ENCODE data around the gene ASRGL1.
"Not testable (repeated sequence)": the region's sequence is repeated elsewhere in the genome, so short reads cannot be mapped to it uniquely, and the experiment has no call there.

Gene ASRGL1

DNA sequence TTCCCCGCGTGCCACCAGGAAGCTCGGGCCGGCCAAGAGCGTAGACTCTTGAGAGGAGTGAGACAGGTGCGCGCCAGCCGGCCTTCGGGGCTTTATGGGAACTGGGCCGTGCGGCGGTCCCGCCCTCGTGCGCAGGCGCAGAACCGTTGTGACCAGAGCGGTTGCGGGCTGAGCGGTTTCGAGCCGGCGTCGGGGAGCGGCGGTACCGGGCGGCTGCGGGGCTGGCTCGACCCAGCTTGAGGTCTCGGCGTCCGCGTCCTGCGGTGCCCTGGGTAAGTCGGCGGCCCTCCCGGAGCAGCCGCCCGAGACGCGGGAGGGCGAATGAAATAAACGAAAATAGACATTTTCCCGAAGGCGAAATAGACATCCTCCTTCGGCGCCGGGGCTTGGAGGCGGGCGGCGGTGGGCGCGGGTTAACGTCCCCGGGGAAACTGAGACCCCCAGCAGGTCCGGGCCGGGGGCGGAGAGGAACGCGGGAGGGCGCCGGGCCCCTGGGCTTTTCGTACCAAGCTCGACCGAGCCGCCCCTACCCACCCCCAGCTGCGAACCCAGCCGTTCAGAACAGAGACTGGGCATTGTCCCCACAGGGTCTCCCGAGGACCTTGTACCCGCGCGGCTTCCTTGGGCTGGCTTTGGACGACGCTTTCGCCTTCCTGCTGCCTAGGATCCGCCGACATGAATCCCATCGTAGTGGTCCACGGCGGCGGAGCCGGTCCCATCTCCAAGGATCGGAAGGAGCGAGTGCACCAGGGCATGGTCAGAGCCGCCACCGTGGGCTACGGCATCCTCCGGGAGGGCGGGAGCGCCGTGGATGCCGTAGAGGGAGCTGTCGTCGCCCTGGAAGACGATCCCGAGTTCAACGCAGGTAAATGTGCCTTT is at the start of gene ASRGL1:
TSS of gene ASRGL1 (plus strand) at position 146 of the 879 bp plus-strand sequence. CDS start at position 676, 530 bp downstream.
- peak; percentile 78 for DNase-seq

DNA sequence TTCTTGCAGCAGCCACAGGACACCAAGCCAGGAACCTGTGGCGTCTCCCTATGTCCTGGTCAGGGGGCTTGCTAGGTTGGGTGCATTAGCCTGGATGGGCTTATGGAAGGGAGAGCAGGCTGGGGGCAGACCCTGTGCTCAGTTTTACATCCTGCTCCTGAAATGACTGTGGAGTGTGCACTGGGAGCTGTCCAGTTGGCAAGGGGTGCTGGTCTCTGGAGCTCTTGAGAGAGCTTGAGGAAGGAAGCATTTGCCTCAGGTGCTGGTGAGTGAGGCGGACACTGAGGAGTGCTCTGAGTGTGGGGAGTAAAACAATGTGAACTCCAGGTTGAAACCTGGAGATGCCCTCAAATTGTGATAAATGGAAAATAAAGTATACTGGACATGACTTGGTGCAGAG is 41.7 kb upstream of the ASRGL1 start:
- DNase-seq, result no peak

DNA sequence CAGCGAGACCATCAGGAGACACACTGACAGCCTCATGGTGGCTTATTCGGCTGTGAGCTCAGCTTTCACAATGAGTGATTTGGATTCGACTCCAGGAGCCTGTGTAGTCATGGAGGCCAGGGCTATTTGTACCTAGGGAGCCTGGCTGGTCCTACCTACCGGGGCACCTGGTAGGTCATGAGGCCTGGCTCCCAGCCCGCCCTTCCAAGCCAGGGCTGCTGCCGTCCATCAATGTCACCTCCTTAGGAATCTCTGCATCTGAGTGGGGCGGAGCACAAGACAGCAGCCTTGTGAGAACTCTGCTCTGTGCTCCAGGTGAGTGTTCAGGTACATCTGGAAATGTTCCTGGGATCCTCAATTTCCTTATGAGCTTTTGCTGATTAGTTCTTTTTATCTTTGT is 38.3 kb upstream of the ASRGL1 start, which contains the start of gene SCGB1D4:
TSS of gene SCGB1D4 (minus strand) at position 101 of the 400 bp plus-strand sequence. CDS start at position 36, 65 bp downstream.
- DNase-seq, result no peak

DNA sequence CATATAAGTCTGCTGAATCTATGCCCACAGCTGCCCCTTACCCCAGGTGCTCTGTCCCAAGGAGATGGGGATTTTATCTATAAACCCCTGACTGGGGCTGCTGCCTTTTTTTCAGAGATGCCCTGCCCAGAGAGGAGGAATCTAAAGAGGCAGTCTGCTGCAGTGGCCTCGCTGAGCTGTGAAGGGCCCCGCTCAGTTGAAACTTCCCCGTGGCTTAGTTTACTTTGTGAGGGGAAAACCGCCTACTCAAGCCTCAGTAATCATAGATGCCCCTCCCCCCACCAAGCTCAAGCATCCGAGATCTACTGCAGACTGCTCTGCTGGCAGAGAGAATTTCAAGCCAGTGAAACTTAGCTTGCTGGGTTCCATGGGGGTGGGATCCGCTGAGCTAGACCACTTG is 31.0 kb upstream of the ASRGL1 start:
- no peak for DNase-seq

DNA sequence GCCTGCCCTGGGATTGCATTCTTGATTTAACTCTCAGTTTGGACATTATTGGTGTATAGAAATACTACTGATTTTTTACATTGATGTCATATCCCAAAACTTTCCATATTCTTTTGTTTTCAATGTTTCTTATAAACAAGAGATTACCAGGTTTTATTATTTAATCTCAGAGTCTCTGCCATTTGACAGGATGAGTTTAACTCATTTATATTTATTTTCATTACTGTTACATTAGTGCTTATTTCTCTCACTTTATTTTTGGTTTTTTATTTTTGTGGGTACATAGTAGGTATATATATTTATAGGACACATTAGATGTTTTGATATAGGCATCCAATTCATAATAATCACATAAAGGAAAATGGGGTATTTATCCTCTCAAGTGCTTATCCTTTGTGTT is 29.3 kb upstream of the ASRGL1 start:
- DNase-seq, result no peak

DNA sequence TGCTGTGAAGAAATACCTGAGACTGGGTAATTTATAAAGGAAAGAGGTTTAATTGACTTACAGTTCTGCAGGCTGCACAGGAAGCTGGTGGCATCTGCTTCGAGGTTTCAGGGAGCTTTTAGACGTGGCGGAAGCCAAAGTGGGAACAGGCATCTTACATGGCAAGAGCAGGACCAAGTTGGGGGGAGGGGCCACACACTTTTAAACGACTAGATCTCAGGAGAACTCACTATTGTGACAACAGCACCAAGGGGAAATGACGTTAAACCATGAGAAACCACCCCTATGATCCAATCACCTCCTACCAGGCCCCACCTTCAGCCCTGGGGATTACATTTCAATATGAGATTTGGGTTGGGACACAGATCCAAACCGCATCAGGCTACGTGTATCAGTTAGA is 27.3 kb upstream of the ASRGL1 start:
- no peak for DNase-seq

DNA sequence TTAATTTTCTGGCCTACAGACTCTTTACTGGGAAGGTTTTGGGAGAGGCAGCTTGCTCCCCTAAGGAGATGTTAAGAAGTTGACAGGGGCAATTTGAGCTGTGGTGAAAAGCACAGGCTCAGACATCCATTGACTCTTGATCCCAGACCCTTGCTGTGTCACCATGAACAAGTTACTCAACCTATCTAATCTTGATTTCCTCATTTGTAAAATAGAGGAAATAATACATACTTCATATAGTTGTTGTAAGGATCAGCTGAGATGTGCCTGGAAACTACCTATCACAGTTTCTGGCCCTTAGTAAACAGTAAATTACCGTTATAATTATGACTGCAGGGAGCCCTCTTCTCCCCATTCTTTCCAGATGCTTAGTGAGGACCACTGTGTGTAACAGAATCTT is 21.8 kb upstream of the ASRGL1 start:
- DNase-seq, result no peak

DNA sequence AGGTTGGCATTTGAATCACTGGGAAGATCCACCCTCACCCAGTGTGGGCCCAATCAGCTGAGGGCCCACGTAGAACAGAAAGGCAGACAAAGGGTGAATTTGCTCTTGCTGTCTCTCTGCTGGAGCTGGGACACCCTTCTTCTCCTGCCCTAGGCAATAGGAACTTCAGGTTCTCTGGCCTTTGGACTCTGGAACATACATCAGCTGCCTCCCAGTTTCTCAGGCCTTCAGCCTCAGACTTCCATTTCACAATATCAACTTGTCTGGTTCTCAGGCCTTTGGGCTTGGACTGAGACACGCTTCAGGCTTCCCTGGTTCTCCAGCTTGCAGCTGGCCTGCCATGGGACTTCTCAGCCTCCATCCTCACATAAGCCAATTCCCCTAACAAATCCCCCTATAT is 14.7 kb upstream of the ASRGL1 start:
- no peak for DNase-seq

DNA sequence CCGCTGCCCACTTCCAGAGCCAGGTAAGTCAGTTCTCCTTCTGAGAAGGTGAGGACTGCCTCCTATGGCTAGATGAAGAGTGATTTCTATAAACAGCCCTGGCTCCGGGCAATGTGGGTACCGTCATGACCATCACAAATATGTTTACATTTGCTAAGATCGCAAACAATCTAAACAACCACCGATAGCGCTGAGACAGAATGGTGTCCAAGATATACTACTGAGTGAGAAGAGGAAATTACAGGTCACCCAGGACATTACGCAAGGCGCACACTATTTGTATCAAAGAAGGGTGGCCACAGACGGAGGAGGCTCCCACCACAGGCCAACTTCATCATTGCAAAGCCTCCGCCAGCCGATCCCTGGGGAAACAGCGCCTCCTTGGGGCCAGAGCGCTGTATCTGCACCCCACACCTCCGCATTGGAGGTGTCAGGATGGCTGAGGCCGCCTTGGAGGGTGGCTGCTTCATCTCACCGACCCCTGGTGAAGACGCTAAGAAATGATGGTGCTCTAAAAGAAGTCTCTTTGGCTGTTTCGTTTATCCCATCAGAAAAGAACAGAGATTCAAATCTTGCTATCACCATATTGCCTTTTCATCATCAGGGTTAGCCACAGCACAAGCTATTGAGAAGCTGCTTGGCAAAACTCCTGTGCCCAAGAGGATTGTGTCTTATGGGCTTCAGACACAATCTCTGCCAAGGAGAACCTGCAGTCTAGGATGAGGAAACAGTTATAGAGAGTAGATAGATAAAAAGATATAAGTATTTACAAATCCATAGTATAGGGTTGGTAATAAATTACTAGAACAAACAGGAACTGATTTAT is 12.3 kb upstream of the ASRGL1 start:
- peak; percentile 62 for DNase-seq

DNA sequence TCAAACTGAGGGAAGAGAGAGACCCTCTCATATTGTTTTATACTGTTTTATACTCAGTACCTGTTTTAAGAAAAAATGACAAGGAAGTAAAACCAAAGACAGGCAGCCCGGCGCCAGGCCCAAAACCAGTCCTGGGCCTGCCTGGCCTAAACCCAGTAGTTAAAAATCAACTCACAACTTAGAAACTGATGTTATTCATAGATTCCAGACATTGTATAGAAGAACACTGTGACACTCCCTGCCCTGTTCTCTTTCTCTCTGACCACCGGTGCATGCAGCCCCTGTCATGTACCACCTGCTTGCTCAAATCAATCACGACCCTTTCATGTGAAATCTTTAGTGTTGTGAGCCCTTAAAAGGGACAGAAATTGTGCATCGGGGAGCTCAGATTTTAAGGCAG is 11.5 kb upstream of the ASRGL1 start:
- DNase-seq, result not testable (repeated sequence)

DNA sequence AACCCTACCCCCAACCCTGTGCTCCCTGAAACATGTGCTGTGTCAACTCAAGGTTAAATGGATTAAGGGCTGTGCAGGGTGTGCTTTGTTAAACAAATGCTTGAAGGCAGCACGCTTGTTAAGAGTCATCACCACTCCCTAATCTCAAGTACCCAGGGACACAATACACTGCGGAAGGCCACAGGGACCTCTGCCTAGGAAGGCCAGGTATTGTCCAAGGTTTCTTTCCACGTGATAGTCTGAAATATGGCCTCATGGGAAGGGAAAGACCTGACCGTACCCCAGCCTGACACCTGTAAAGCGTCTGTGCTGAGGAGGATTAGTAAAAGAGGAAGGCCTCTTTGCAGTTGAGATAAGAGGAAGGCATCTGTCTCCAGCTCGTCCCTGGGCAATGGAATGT is 10.5 kb upstream of the ASRGL1 start:
- DNase-seq, result not testable (repeated sequence)

DNA sequence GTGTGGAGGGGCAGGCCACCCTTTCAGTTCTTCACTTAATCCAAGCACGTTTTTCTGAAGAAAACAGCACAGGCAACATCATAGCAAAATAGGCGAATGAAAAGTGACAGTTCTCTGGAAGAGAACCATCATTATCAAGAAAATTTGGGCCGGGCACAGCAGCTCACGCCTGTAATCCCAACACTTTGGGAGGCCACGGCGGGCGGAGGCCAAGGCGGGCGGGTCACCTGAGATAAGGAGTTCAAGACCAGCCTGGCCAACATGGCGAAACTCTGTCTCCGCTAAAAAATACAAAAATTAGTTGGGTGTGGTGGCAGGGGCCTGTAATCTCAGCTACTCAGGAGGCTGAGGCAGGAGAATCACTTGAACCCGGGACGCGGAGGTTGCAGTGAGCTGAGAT is 9.7 kb upstream of the ASRGL1 start:
- not testable (repeated sequence) for DNase-seq

DNA sequence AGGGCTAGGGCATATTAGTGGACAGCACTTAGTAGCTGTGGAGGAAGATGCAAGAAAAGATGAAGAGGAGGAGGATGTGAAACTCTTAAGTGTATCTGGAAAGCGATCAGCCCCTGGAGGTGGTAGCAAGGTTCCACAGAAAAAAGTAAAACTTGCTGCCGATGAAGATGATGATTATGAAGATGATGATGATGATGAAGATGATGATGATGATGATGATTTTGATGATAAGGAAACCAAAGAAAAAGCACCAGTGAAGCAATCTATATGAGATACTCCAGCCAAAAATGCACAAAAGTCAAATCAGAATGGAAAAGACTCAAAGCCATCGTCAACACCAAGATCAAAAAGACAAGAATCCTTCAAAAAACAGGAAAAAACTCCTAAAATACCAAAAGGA is 6.0 kb upstream of the ASRGL1 start:
- DNase-seq, result not testable (repeated sequence)

DNA sequence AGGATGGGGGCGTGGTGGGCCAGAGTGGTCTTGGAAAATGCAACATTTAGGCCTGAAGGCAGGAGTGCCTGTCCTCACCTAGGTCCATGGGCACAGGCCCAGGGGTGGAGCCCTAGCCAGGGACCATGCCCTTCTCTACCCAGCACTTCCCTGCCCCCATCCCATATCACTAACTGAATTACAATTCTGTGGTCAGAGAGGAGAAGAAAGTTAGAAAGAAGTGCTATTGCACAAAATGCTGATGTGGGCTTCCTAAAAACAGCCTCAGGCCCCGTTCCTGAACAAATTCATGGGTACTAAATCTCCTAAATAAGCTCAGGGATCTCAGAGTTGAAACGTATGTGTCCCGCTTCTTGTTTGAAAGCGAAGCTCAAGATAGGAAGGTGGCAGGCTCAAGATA is 3.5 kb upstream of the ASRGL1 start:
- DNase-seq, result no peak

DNA sequence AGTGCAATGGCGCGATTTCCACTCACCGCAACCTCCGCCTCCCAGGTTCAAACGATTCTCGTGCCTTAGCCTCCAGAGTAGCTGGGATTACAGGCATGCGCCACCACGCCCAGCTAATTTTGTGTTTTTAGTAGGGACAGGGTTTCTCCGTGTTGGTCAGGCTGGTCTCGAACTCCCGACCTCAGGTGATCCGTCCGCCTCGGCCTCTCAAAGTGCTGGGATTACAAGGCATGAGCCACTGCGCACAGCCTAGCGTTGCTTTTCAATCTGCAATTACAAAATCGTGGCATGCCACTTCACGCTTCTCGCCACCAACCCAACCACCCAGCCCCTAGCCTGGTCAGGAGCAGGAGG is 322 bp upstream of the ASRGL1 start:
- not testable (repeated sequence) for DNase-seq

DNA sequence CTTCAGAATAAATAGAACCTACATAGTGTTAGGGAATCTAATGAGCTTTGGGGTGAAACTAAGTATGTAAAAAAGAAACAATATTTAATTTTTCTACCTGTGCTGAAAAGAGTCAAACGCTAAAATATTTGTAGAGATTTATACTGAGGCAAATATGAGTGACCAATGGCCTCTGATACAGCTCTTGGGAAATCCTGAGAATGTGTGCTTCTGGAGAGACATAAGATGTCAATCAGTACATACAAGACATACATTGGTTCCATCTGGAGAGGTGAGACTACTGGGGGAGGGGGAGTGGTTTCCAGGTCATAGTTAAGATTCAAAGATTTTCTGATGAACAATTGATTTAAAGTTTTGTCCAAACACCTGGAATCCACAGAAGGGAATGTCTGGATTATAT is 970 bp downstream of the ASRGL1 start:
- DNase-seq, result no peak

DNA sequence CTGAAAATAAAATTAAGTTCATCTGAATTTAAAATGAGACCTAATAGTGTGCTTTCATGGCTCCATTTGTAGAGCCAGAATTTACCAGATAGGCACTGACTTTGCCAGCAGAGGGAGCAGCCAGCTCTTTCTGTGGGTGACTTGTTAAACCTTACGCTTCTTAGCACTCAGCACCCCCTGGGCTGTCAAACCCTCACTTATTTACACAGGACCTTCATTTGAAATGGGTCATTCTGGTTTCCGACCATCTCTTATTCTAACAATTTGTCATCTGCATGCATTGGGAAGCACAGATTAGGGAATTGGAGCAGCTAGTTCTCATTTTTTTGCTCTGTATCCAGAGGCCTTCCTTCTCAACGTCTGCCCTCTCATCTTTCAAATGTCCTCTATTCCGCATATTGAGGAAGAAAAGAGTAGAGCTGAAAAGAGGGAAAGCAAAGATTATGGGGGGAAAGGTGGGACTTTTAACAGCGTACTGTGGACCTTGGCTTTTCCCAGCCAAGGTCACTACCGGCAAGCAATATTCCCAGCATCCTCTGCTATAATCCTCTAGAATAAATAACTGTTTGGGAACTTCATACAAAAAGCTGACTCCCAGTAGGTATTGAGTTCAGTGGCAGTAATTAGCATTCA is 3.1 kb downstream of the ASRGL1 start:
- DNase-seq, result peak; percentile 71

DNA sequence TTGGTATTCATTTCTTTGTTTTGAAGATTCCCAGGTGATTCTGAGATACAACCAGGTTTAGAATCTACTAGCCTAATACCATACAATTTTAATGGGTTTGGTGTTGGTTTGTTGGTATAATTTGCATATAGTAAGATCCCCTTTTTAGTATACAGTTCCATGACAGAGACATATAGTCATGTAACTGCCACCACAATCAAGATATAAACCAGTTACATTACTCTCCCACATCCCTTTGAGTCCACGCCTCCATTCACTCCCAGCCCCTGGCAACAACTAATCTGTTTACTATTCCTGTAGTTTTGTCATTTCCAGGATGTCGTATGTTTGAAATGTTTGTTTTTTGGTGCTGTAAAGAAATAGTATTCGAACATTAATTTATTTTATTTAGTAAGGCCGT is 4.3 kb downstream of the ASRGL1 start:
- DNase-seq, result no peak

DNA sequence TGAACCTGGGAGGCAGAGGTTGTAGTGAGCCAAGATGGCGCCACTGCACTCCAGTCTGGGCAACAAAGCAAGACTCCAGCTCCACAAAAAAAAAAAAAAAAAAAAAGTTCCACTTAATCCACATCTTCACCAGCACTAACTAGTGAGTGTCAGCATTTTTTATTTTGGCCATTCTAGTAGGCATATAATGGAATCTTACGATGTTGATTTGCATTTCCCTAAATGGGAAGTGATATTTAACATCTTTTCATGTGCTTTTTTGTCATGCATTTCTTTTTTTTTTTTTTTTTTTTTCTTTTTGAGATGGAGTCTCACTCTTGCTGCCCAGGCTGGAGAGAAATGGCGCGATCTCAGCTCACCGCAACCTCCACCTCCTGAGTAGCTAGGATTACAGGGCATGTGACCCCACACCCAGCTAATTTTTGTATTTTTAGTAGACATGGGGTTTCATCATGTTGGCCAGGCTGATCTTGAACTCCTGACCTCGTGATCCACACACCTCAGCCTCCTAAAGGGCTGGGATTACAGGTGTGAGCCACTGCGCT is 6.5 kb downstream of the ASRGL1 start:
- not testable (repeated sequence) for DNase-seq

DNA sequence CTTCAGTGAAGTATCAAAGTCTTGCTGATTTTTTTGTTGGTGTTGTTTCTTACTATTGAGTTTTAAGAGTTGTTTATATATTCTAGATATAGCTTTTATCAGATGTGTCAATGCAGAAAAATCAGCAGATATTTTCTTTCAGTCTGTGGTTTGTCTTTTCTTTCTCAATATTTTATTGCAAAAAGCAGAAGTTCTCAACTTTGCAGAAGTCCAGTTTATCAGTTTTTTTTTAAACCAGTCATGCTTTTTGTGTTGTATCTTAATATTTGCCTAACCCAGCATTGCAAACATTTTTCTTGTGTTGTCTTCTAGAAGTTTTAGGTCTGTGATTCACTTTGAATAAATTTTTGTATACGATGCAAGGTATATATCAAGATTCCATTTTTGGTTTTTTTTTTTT is 7.0 kb downstream of the ASRGL1 start:
- DNase-seq, result no peak

DNA sequence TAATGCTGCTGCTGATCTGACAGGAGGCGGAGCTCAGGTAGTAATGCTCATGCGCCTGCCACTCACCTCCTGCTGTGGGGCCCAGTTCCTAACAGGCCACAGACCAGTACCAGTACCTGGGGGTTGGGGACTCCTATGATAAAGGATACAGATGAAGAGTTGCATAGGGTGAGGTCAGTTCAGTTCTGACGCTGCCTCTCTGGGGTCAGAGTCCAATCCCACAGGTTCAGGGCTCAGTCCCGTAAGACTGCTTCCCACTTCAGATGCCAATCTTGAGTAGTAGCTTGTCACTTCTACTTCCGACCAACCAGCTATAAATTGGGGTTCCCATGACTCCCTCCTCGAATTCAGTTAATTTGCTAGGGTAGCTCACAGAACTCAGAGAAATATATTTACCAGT is 8.6 kb downstream of the ASRGL1 start:
- DNase-seq, result no peak

DNA sequence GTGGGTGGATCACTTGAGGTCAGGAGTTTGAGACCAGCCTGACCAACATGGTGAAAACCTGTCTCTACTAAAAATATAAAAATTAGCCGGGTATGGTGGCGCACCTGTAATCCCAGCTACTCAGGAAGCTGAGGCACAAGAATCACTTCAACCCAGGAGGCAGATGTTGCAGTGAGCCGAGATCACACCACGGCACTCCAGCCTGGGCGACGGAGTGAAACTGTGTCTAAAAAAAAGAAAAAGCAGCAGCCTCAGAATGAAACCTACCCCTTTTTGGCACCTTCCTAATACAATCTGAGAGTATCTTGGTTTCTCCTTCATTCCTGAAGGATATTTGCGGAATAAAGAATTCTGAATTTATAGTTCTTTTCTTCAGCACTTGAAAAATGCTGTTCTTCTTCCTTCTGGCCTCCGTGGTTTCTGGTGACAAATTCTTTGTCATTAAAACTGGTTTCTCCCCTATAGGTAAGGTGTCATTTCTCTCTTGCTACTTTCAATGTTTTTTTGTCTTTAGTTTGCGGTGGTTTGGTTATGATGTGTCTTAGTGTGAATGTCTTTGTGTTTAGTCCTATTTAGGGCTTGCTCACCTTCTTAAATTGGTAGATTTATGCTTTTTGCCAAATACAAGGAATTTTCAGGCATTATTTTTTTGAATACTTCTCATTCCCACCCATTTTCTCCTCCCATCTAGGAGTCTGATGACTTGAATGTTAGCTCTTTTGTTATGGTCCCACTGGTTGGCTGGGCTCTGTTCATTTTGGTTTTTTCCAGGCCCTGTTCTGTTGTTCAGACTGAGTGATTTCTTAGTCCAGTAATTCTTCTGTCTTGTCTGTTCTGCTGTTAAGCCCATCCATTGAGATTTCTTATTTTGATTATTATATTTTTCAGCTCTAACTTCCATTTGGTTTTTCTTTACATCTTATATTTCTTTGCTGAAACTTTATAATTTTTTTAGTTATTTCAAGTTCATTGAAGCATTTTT is 15.4 kb downstream of the ASRGL1 start:
- no peak for DNase-seq
